NCI-H748 (cell line): ENCODE data around the gene SPPL3.

Source experiments
- DNase-seq: peaks from one replicate; lab custom pipeline; 2025; ENCODE audit not compliant: unreplicated experiment; lab: John Stamatoyannopoulos, UW

Gene SPPL3

GRCh38 chr12:120790114-120790513, 114.0 kb downstream of the SPPL3 start:
- DNase-seq, result no peak

- DNase-seq, result no peak
Measured at GRCh38 chr12:120787889-120788288, 116.3 kb downstream of the SPPL3 start.

GRCh38 chr12:120784804-120785203, 119.4 kb downstream of the SPPL3 start:
- no peak for DNase-seq

GRCh38 chr12:120783197-120783596, 121.0 kb downstream of the SPPL3 start:
- no peak for DNase-seq

DNA sequence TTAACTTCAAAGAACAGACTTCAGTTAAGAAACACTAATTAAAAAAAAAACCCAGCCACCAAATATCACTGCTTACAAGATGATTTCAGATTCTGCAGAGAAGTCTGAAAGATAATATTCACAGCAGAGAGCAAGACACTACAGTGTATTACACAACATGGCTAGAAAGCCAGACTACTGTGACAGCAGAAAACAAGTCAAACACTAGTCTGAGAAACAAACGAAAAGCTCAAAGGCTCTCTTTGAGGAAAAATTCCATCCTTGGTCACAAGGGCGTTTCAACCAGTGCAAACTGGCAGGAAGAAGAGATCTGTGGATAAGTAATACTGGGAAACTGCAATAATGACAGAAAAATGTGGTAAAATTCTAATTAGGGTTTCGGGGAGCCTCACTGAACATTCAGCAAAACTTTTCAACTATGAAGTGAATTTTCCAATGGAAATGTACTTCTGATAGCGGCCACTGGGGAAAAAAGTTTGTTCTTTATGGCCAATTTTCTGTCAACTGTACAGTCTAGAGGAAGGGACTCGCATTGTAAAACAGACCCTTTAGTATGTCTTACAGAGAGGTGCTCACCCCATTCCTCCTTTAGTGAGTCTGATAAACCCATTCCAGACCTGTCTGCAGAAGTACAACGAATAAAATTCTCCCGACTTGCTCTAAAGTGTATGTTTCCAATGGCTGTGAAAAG, 128.2 kb downstream of the SPPL3 start:
- DNase-seq, result no peak

- no peak for DNase-seq
Measured at GRCh38 chr12:120774169-120774916, 129.8 kb downstream of the SPPL3 start.

GRCh38 chr12:120771097-120771496, 133.1 kb downstream of the SPPL3 start:
- DNase-seq, result no peak

DNA sequence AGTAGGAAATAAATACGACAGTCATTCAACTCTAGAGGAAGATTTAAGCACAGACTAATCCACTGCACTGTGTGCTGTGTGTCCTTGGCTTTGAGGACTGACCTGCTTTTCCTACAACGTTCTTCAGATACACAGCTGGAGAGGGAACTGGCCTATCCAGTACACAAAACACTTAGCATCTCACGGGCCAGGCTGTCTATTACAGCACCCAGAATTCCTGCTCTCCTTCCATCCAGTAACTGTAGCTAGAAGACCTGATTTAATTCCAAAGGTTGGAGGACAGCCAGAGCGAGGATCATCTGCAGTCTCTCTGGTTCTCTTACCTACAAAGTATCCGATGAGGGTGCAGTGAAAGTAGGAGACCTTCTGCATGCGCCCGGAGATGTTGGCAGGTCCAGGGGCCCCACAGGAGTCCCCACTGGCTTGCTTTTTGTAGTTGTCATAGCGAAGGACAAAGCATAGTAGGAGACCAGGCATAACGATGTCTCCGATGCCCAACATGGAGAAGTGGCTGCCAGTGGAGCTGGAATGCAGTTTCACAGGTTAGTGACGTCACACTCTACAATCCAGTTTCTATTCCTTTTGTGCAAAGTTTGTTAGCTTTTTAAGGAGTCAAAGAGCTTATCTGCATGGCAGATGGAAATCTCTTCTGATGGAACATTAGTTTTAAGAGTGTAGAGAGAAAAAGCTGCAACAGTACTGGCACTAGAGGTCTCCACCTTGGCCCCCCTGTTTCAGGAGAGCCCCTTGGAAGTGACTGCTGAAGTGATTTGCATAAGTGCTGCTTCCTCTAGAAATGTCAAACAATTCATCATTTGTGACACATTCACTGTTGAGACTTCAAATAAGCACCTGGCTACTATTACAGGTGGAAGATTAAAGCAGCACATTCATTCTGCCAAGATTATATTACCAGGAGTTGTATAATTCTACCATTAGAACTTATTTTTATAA, 136.8 kb downstream of the SPPL3 start:
- DNase-seq, result no peak

- no peak for DNase-seq
Measured at GRCh38 chr12:120766566-120766965, 137.6 kb downstream of the SPPL3 start.

GRCh38 chr12:120764816-120765215, 139.3 kb downstream of the SPPL3 start:
- no peak for DNase-seq

DNA sequence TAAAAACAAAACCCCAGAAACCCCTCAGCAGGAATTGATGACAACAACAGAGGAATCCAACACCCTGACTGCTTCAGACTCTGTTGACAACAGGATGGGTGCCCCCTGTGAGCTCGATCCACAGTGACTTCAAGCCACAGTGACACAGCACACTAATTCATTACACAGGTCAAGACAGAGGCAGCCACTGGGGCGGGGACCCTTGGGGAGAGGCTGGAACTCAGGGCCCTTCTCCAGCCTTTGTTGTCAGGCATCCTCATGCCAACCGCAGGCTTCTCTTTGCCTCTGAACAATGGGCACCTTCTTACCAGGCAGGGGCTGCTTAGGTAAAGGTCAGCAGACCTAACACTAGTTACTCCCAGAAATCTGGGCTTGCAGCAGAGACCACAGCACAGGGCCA, 140.9 kb downstream of the SPPL3 start:
- DNase-seq, result no peak

- no peak for DNase-seq
Measured at GRCh38 chr12:120762086-120762485, 142.1 kb downstream of the SPPL3 start.

DNA sequence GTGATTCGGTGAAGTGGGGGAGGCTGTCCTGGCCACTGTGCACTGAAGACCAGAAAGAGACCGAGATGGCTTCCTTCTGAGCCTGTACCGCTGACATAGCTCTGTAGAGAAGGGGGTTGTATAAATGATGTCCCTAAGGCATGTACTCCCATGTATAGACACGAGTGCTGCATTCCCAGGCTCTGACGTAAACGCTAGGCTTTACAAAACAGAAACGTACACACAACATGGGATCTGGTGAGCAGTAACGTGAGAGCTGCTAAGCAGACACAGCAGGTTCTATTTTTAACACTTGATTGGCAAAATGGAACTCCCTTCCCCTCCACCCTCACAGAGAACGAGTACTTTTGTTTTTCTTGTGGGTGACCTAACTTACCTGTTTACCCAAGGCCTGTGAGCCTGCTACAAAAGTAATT, 142.6 kb downstream of the SPPL3 start:
- DNase-seq, result no peak

DNA sequence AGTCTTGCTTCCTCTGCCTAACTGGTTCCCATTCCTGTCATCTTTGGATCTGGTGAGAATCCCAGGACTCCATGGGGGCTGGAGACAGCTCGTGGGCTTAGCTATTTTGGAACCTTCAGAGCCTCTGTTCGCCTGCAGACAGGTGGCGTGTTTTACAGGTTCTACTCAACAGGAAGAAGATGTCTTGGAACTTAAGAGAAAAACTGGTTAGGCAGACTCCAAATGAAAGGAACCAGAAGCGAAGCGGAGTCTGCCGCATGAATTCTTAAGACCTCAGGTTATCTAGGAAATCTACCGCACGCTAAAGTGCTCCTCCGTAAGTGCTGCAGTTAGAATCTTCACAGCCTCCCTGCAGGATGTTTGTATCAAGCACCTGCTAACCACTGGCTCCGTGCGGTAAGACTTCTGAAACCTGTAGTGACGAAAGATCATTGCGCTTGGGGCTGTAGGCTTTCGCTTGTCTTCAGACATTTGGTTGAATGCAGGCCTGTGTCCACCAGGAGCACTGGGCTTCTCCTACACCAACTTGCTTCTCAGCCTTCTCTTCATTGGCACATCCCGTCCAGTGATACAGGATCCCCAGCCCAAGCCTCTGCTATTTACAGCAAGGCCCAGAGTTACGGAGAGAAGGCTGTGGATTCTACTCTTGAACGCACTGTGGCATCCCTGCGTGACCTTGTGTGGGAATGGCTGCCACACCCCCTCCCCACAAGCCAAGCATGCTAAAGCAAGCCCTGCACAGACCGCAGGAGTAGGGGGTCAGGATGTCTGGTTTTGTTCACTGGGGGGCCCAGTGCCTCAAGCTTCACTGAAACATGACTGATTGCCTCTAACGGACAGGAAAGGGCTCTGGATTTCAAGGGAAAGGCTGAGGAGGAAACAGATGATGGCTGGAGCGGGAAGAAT, 143.6 kb downstream of the SPPL3 start:
- DNase-seq, result no peak

- DNase-seq, result no peak
Measured at GRCh38 chr12:120759591-120760348, 144.4 kb downstream of the SPPL3 start.

- no peak for DNase-seq
Measured at GRCh38 chr12:120758798-120759590, 145.2 kb downstream of the SPPL3 start.

DNA sequence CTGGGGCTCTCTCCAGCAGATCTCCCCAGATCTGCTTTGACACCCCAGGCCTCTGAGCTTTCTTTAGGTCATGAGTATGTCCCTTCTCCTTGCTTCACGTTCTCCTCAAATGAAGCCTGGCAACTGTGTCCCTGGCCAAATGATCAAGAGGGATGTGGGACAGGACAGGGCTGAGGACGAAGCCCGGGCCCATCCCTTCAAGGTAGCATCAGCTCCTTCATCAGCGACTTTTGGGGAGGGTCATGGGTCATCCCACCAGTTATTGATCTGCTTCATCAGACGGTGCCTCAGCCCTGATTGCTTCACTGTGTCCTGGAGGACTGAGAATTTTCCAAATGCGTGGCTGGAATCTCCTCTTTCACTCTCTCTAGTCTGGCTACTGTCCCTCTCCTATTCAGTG, 146.2 kb downstream of the SPPL3 start:
- no peak for DNase-seq

GRCh38 chr12:120757226-120757742, 146.9 kb downstream of the SPPL3 start:
- no peak for DNase-seq

GRCh38 chr12:120755269-120755668, 148.9 kb downstream of the SPPL3 start:
- DNase-seq, result no peak
